HL-60/S4 (cell line): ENCODE data around the gene STOML1.

Experiments
- in situ Hi-C: fragments of 300-500 bp; cut with MboI; formaldehyde crosslinking; loops from 2 replicates; pipeline ENCODE4 v1.14.3; 2022; ENCODE audit warnings: low sequenced_read_pairs

STOML1 gene

DNA sequence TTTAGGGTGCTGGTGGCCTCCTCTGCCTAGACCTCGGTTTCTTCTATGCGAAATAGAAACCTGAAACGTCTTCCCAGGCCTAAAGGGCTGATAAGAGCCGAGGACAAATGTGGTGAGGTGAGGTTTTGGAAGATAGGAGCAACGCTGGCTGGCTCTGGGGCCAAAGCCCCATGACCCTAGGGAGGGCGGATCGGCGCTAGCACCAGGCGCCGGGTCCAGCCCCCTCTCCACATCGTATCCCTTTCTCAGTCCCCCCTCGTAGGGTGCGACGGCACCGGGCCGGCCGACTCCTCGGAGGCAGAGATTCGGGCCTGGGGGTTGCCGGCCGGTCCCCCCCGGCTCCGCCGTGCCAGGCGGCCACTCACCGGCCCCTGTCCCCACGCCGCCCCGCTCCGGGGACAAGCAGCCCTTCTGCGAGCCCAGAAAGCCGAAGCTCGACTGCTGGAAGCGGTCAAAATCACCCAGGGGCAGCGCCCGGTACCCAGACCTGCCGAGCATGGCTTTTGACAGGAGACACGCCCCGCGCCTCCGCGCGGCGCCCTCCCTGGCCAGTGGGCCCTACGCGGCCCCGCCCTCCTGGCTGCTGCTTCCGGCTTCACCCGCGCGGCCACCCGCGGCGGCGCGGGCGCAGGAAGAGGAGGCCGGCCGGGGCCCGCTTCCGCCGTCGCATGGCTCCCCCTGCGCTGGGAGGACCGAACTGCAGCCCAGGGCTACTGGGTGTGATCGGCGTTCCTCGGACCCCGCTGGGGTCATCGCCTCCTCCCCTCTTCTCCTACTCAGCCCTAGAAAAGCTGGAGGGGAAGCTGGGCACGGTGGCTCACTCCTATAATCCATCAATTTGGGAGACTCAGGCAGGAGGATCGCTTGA, at the start of gene STOML1:
Gene STOML1, minus strand, starts transcription at position 570 of the 868 bp plus-strand sequence. Its CDS starts 72 bp downstream, at position 498.
- in situ Hi-C loops = no loop called here

DNA sequence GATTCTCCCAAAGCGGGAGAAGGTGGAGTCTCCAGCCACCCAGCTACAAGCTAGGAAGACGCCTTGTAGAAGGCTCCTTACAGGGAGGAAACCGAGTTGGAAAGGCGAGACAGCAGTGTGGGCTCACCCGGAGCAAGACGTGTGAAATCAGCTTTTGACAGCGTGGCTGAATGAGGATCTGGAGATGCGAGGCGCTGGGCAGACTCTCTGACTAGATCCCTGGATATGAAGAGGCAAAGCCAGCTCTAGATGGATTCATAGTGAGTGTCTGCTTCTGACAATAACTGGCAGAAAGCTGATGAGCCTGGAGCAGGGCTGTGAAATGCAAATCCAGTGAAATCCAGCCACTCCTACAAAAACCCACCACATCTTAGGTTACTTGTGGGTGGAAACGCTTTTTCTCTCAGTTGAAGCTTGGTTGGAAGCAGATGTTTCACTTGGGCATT, 49.2 kb upstream of the STOML1 start:
- in situ Hi-C loops = no loop called here

- in situ Hi-C loops = no loop called here
Observed at GRCh38 chr15:74040109-74040850, 48.2 kb upstream of the STOML1 start.

DNA sequence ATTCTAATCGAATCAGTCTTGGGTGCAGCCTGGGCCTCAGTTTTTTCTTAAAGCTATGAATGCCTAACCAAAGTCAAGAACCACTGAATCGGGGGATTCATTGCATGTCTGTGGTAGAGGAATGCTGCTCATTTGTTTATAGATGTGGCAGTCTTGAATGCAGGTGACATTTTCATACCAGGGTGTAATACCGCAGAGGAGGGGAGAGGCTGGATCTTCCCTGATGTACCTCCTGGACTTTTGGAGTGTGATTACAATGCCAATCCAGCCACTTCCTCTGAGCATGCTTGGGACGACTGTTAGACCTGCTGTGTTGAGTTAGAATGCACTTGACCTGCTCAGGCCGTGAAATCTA, 47.5 kb upstream of the STOML1 start:
- in situ Hi-C loops = no loop called here

GRCh38 chr15:74038707-74039655, 46.9 kb upstream of the STOML1 start:
- in situ Hi-C loops = no loop called here

- in situ Hi-C loops = no loop called here
Observed at GRCh38 chr15:74037171-74038117, 45.3 kb upstream of the STOML1 start.

GRCh38 chr15:74036271-74037170, 44.4 kb upstream of the STOML1 start:
- in situ Hi-C loops = no loop called here

- in situ Hi-C loops = no loop called here
Observed at GRCh38 chr15:74035121-74036017, 43.3 kb upstream of the STOML1 start.

- in situ Hi-C loops = no loop called here
Observed at GRCh38 chr15:74034206-74034755, 42.2 kb upstream of the STOML1 start.

- in situ Hi-C loops = no loop called here
Observed at GRCh38 chr15:74032606-74033561, 40.8 kb upstream of the STOML1 start.

- in situ Hi-C loops = no loop called here
Observed at GRCh38 chr15:74032046-74032445, 40.0 kb upstream of the STOML1 start.

- in situ Hi-C loops = no loop called here
Observed at GRCh38 chr15:74028646-74029045, 36.6 kb upstream of the STOML1 start.

- in situ Hi-C loops = no loop called here
Observed at GRCh38 chr15:74027688-74028087, 35.6 kb upstream of the STOML1 start.

DNA sequence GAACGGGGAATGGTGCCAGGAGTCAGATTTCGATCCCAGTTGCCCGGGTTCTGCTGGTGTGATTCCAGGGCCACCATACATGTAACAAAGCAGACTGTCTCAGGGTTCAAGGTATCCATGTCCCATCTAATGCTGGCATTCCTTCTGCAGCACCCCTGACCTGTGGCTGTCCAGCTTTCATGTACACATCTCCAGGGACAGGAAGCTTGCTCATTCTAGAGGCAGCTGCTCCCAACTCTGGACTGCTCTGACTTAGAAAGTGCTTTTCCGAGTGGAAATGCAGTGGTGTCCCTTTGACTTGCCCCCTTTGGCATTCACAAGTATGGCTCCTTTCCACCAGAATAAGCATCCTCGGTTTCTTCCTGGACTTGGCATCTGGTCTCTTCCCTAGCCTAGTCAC, 33.3 kb upstream of the STOML1 start:
- in situ Hi-C loops = no loop called here

GRCh38 chr15:74024687-74025086, 32.6 kb upstream of the STOML1 start:
- in situ Hi-C loops = no loop called here

DNA sequence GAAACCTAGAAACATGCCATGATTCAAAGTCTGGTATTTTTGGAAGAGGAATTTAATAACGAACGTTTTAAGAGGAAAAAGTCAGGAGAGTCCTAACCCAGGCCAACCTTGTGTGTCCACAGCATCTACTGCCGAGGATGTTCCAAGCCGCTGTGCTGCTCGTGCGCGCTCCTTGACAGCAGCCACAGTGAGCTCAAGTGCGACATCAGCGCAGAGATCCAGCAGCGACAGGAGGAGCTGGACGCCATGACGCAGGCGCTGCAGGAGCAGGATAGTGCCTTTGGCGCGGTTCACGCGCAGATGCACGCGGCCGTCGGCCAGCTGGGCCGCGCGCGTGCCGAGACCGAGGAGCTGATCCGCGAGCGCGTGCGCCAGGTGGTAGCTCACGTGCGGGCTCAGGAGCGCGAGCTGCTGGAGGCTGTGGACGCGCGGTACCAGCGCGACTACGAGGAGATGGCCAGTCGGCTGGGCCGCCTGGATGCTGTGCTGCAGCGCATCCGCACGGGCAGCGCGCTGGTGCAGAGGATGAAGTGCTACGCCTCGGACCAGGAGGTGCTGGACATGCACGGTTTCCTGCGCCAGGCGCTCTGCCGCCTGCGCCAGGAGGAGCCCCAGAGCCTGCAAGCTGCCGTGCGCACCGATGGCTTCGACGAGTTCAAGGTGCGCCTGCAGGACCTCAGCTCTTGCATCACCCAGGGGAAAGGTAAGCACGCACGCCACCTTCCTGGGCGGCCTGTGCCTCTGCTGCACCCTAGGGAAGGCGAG, 30.8 kb upstream of the STOML1 start:
- in situ Hi-C loops = no loop called here
